ENCODE results near the gene ARMC3. TPM values are rescaled to one million over a fixed set of nuclear protein-coding genes. Genes with fewer than 3 reads are reported as not detected.

Gene ARMC3
- total and polyA plus RNA-seq, 9 of the 15 experiments (the other 6 are each of a cell fraction or from before 2014, with no cell fraction given): 0.33 to 1.1 (median 0.62) TPM

- TF ChIP-seq HDAC6 (IDR thresholded peaks at IDR 0.05; ENCODE audit: low read depth, low read length) (no peak), IRF9 (tag; IDR thresholded peaks at IDR 0.05) (no peak), MNT (conservative IDR thresholded peaks at IDR 0.05) (no peak), ARID2 (IDR thresholded peaks at IDR 0.05) (peak; percentile 57; the same call in 1 of the 2 replicates), RAD21 (CRISPR knock-in tag; conservative IDR thresholded peaks at IDR 0.05 in 1 of 2, IDR thresholded peaks at IDR 0.05 in 1 of 2) (peak; percentile 79 to 88), HDAC1 (IDR thresholded peaks at IDR 0.05) (0 out of 4 replicates have a peak, but pooled peaks of 1 of the 2 experiments have one; percentile 34), ZEB2 (IDR thresholded peaks at IDR 0.05) (0 out of 2 replicates have a peak, but pooled peaks have one; percentile 34)
These were observed 140.3 kb downstream of the ARMC3 start (continued) for GRCh38 chr10:23067939-23068775.

Data from K562 (cell line).